K562 (cell line): ENCODE measurements around the gene TERB1. TPM values are rescaled to one million over a fixed set of nuclear protein-coding genes. Genes with fewer than 3 reads are reported as not detected.

Source experiments
- CHAMP1 ChIP-seq: fragments of 450-650 bp; IDR thresholded peaks from 2 replicates; pipeline ENCODE4 v1.6.1; 2016; ENCODE audit warnings: mild to moderate bottlenecking
- DPF2 ChIP-seq: fragments of 450-650 bp; IDR thresholded peaks from 2 replicates; pipeline ENCODE4 v1.6.1; 2016
- KAT7 ChIP-seq: sonication (generic); formaldehyde crosslinking; IDR thresholded peaks from 2 replicates; pipeline ENCODE4 v1.8.0; 2022; ENCODE audit warnings: missing genetic modification reagents, mild to moderate bottlenecking, borderline replicate concordance
- KLF1 ChIP-seq: fragments of 450-650 bp; IDR thresholded peaks from 2 replicates; pipeline ENCODE4 v1.6.1; 2016; ENCODE audit warnings: missing genetic modification characterization, missing compliant biosample characterization
- MAFG ChIP-seq: fragments of 450-650 bp; conservative IDR thresholded peaks from 2 replicates; pipeline ENCODE4 v1.6.1; 2016; ENCODE audit warnings: missing genetic modification characterization, missing compliant biosample characterization
- NCOA4 ChIP-seq: fragments of 450-650 bp; IDR thresholded peaks from 2 replicates; pipeline ENCODE4 v1.6.1; 2018; ENCODE audit warnings: mild to moderate bottlenecking; ENCODE audit not compliant: partially characterized antibody
- NFE2 ChIP-seq: IDR thresholded peaks from 2 replicates; pipeline ENCODE4 v1.6.1; 2014; ENCODE audit warnings: antibody characterized with exemption, low read depth
- OTX1 ChIP-seq: fragments of 450-650 bp; formaldehyde crosslinking; IDR thresholded peaks from 2 replicates; pipeline ENCODE4 v1.4.0; 2022; ENCODE audit warnings: mild to moderate bottlenecking
- RCOR1 ChIP-seq, 2 experiments: IDR thresholded peaks; 2 replicates each; pipeline ENCODE4 v1.6.1; 2012; ENCODE audit warnings: low read depth in 2 of 2, low read length in 2 of 2, borderline replicate concordance in 1 of 2, improper control_type of control experiment in 1 of 2
- RNF219 ChIP-seq: fragments of 250-450 bp; sonication (Bioruptor Pico); IDR thresholded peaks from 2 replicates; pipeline ENCODE4 v1.5.0; 2022; ENCODE audit warnings: mild to moderate bottlenecking
- SIN3B ChIP-seq: fragments of 450-650 bp; IDR thresholded peaks from 2 replicates; pipeline ENCODE4 v1.6.1; 2017; ENCODE audit warnings: low read depth, mild to moderate bottlenecking, moderate library complexity
- STAT6 ChIP-seq: sonication (generic); formaldehyde crosslinking; IDR thresholded peaks from 2 replicates; pipeline ENCODE4 v1.8.1; 2023; ENCODE audit warnings: mild to moderate bottlenecking, missing genetic modification reagents
- ZBTB11 ChIP-seq, 3 experiments: fragments of 200-800 bp in 1 of 3; fragments of 250-450 bp in 1 of 3; fragments of 450-650 bp in 1 of 3; sonication (Bioruptor Pico) in 1 of 3; sonication (Bioruptor generic) in 1 of 3; formaldehyde crosslinking in 1 of 3; IDR thresholded peaks; 2 replicates each; pipeline versions ENCODE4 v1.6.1 to v1.8.0; 2016 to 2022; ENCODE audit warnings: mild to moderate bottlenecking in 2 of 3, missing genetic modification characterization in 2 of 3, missing compliant biosample characterization in 1 of 3, moderate library complexity in 1 of 3
- polyA plus RNA-seq, 8 experiments: library from polyadenylated mRNA; depleted of rRNA in 4 of 8; stranded (reverse) in 5 of 8; unstranded in 3 of 8; fragments of >200 nt; fragmentation: Nextera tagmentation in 2 of 8; fragmentation: Illumina TruSeq in 1 of 8; extraction: Ambion mirVana in 2 of 8; extraction: Trizol in 1 of 8; gene quantifications; 2 replicates each; pipeline versions ENCODE4 v1.2.1 to v1.2.3, GENCODE V29; 2011 to 2014; ENCODE audit warnings: inconsistent platforms in 1 of 8, missing spikeins in 1 of 8
- total RNA-seq, 7 experiments: library from RNA; depleted of rRNA in 6 of 7; stranded (reverse); fragments of >200 nt in 6 of 7; fragmentation: Illumina TruSeq in 2 of 7; extraction: Trizol in 2 of 7; gene quantifications; 2 replicates each; pipeline versions ENCODE4 v1.2.1 to v1.2.3, GENCODE V29; 2011 to 2021; ENCODE audit warnings: low replicate concordance in 1 of 7

The TERB1 gene
- total and polyA plus RNA-seq, 9 of the 15 experiments (the other 6 are each of a cell fraction or from before 2014, with no cell fraction given) = not detected

- no peak for TF ChIP-seq CHAMP1
- no peak for TF ChIP-seq ZBTB11 (CRISPR knock-in tag; IDR thresholded peaks at IDR 0.05)
- no peak for TF ChIP-seq OTX1
- no peak for TF ChIP-seq KLF1
- TF ChIP-seq DPF2 = peak; percentile 15; the same call in 1 of the 2 replicates
- TF ChIP-seq RNF219 (CRISPR knock-in tag) = no peak
- 0 out of 2 replicates have a peak, but pooled peaks have one; percentile 41 for TF ChIP-seq KAT7
- 0 out of 2 replicates have a peak, but pooled peaks have one; percentile 53 for TF ChIP-seq MAFG (tag)
- no peak for TF ChIP-seq NCOA4
- peak in 1 of 2 experiments; percentile 69; a peak in 1 of 4 replicates for TF ChIP-seq RCOR1 (IDR thresholded peaks at IDR 0.05; ENCODE audit: borderline replicate concordance in 1 of 2, low read depth in 2 of 2, low read length in 2 of 2)
- peak; percentile 82 for TF ChIP-seq NFE2
- no peak for TF ChIP-seq STAT6 (CRISPR knock-in tag)
- TF ChIP-seq SIN3B = no peak
- TF ChIP-seq, all 486 proteins: peak for 11
Measured at GRCh38 chr16:66740533-66740932, 60.9 kb downstream of the TERB1 start (continued).
